NCI-H187 (cell line): Measurements from ENCODE around the gene ASTN1.

Experiments used
- DNase-seq, 2 experiments: peaks; one replicate each; lab custom pipeline; 2025; lab: John Stamatoyannopoulos, UW

The ASTN1 gene

GRCh38 chr1:176837708-176838107 lies 326.8 kb downstream of the ASTN1 start:
- no peak for DNase-seq

- DNase-seq = no peak
These were observed 333.4 kb downstream of the ASTN1 start for GRCh38 chr1:176831150-176831549.

DNA sequence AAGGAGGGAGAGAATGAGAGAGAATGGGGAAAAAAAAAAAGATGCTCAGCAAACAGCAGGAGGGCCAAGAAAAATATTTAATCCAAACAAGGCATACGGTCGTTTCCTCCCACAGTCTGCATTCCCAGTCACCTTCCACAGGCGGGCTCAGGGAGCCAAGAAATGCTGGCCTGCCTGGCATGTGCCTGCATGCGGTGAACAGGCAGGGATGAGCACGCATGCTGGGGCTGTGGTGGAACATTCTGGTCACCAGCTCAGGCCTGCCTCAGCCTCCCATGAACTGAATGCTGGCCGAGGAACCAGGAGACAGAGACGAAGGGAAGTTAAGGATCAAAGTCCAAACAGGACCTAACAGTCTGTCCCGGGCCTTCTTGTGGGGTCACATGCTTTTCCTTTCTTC lies 335.3 kb downstream of the ASTN1 start:
- no peak for DNase-seq

DNA sequence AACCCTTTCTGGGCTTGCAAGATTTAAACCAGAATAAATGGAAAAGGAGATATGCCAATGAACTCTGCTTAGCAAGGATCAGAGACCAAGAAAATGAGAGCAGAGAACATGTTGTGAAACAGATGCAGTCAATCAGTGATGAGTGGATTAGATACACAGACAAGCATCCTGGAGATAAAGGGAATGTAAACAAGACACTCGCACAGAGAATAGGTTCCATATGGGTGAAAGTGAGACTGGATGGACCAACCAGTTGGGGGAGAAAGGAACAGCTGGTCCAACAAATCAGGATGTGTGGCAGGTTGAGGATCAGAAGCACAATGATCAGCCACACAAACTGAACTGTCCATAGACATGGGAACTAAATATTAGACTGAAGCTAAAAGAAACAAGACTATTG lies 338.2 kb downstream of the ASTN1 start:
- DNase-seq = no peak

- no peak for DNase-seq
These were observed 344.0 kb downstream of the ASTN1 start for GRCh38 chr1:176820391-176821031.

- DNase-seq = no peak
These were observed 348.3 kb downstream of the ASTN1 start for GRCh38 chr1:176816232-176816631.

GRCh38 chr1:176815621-176816020 lies 348.9 kb downstream of the ASTN1 start:
- DNase-seq = no peak

DNA sequence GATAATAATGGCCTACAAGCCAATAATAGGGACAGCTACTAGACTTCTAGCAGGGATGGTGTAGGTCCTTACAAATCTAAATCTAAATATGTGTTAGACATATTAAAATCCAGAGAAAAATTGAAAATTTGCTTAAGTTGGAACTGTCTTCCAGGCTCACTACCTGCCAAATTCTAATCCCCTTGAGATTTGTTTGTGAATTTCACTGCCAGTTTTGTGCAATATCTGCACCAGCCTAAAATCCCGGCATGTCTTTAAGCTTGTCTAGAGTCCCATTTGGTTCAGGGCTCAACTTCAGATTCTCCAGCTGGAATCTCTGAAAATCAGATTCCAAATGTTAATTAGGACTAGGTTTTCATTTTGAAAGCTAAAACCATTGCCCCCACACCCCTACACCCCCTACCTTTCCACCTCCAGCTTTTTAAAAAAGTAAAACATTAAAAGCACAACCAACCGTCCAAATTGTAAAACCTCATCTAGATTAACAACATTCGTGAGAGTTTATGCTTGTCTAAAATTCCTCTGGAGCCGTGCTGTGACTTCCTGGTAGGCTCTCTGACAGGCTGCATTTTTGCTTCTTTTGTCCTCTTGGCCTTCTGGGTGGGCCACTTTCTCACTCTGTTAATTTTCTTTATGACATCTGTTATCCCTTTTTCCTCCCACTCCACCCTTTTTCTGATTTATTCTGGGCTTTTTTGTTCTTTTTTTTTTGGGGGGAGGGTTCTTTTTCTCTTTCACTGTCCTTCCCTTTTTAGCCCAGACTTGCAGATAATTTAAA lies 352.8 kb downstream of the ASTN1 start:
- DNase-seq = no peak

GRCh38 chr1:176809292-176809691 lies 355.2 kb downstream of the ASTN1 start:
- no peak for DNase-seq
